Measurements from ENCODE around the gene CLDN8.

Gene CLDN8

DNA sequence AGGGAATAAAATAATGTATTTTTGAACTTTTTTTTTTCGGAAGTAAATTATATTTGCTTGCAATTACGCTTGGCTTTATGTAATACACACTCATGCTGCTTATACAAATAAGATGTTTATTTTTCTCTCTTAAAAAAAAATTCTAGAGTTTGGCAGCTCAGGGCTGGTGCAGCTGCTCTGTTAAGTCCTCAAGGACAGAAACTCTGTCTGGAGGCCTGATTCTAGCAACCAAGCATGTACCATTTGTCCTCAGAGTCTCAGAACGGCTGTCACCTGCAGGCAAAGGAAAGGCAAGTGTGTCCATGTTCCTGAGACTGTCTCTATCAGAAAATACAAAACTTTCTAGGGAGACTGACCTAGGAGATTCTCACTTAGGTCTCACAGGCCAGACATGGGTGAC, 26.1 kb downstream of the CLDN8 start:
- no peaks in the 10 kb centered on the region for H3K4me1 ChIP-seq (ENCODE audit: control insufficient read depth, low read length)
- no peak overlapping the region for H3K27ac ChIP-seq (ENCODE audit: low read depth, low read length)
- H3K27me3 ChIP-seq (ENCODE audit: control insufficient read depth, low read length): no peaks in the 10 kb centered on the region
- no peaks in the 10 kb centered on the region for H3K36me3 ChIP-seq (ENCODE audit: control insufficient read depth, low read length)
- no peaks in the 10 kb centered on the region for H3F3A ChIP-seq (ENCODE audit: control insufficient read depth, insufficient read depth)
- no peaks in the 10 kb centered on the region for H4K20me1 ChIP-seq (ENCODE audit: control insufficient read depth, insufficient read depth, low read depth, low read length)
- H3K9me2 ChIP-seq (replicated peaks; ENCODE audit: control insufficient read depth, low read length): no peaks in the 10 kb centered on the region
- TF ChIP-seq EZH2phosphoT487 (IDR thresholded peaks at IDR 0.05; ENCODE audit: borderline replicate concordance, low read length): no peak
- TF ChIP-seq, protein P1, sequence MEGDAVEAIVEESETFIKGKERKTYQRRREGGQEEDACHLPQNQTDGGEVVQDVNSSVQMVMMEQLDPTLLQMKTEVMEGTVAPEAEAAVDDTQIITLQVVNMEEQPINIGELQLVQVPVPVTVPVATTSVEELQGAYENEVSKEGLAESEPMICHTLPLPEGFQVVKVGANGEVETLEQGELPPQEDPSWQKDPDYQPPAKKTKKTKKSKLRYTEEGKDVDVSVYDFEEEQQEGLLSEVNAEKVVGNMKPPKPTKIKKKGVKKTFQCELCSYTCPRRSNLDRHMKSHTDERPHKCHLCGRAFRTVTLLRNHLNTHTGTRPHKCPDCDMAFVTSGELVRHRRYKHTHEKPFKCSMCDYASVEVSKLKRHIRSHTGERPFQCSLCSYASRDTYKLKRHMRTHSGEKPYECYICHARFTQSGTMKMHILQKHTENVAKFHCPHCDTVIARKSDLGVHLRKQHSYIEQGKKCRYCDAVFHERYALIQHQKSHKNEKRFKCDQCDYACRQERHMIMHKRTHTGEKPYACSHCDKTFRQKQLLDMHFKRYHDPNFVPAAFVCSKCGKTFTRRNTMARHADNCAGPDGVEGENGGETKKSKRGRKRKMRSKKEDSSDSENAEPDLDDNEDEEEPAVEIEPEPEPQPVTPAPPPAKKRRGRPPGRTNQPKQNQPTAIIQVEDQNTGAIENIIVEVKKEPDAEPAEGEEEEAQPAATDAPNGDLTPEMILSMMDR (IDR thresholded peaks at IDR 0.05; ENCODE audit: low read depth, low read length, poor library complexity, severe bottlenecking): no peak
- H3K79me2 ChIP-seq (ENCODE audit: control insufficient read depth, low read length): no peaks in the 10 kb centered on the region
- no peak overlapping the region for H3K4me2 ChIP-seq (ENCODE audit: low read length)
- H3K4me3 ChIP-seq (ENCODE audit: low read length): no peak overlapping the region
- H3K9me3 ChIP-seq (ENCODE audit: control insufficient read depth, insufficient read depth, low read length): no peaks in the 10 kb centered on the region

DNA sequence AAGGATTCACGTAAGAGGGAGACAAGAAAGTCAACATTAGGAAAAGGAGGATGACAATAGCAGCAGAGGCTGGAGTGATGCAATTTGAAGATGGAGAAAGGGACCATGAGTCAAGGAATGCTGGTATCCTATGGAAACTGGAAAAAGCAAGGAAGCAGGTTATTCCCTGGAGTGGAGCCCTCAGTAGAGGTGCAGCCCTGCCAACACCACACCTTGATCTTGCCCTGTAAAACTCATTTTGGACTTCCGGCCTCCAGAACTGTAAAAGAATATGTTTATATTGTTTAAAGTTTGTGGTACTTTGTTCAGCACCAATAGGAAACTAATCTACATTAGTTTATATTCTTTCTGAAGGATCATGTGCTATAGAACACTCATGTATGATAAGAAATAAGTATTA, 29.7 kb downstream of the CLDN8 start:
- Histone ChIP-seq H4K20me1 (ENCODE audit: control insufficient read depth, insufficient read depth, low read depth, low read length) (no peaks in the 10 kb centered on the region), H3K27ac (ENCODE audit: low read depth, low read length) (no peak overlapping the region), H3K79me2 (ENCODE audit: control insufficient read depth, low read length) (no peaks in the 10 kb centered on the region), H3K9me2 (replicated peaks; ENCODE audit: control insufficient read depth, low read length) (no peaks in the 10 kb centered on the region), H3K4me3 (ENCODE audit: low read length) (no peak overlapping the region), H3F3A (ENCODE audit: control insufficient read depth, insufficient read depth) (no peaks in the 10 kb centered on the region), H3K4me2 (ENCODE audit: low read length) (no peak overlapping the region), H3K27me3 (ENCODE audit: control insufficient read depth, low read length) (no peaks in the 10 kb centered on the region), H3K9me3 (ENCODE audit: control insufficient read depth, insufficient read depth, low read length) (no peaks in the 10 kb centered on the region), H3K36me3 (ENCODE audit: control insufficient read depth, low read length) (no peaks in the 10 kb centered on the region), H3K4me1 (ENCODE audit: control insufficient read depth, low read length) (no peaks in the 10 kb centered on the region)
- TF ChIP-seq, protein P1 (IDR thresholded peaks at IDR 0.05; ENCODE audit: low read depth, low read length, poor library complexity, severe bottlenecking): no peak
- no peak for TF ChIP-seq EZH2phosphoT487 (IDR thresholded peaks at IDR 0.05; ENCODE audit: borderline replicate concordance, low read length)

DNA sequence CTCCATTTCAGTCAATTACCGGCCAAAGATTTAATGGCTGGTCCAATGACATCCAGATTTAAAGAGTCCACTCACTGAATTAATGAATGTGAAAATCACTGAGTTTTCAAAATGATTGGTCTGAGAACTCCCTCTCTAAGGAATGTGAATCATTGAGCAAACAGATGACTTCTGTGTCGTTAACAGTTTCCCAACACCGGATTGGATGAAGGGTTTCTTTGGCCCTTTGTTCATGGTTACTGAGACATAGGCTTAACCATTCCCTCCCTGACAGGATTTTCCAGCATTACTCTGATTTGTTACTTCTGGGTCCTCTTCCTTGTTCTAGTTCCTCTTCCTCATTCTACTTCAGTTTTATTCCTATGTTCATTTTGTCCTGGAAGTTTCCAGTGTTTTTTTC, 47.8 kb downstream of the CLDN8 start:
- no peaks in the 10 kb centered on the region for H3K79me2 ChIP-seq (ENCODE audit: control insufficient read depth, low read length)
- H4K20me1 ChIP-seq (ENCODE audit: control insufficient read depth, insufficient read depth, low read depth, low read length): no peaks in the 10 kb centered on the region
- no peak overlapping the region for H3K4me3 ChIP-seq (ENCODE audit: low read length)
- H3K4me1 ChIP-seq (ENCODE audit: control insufficient read depth, low read length): no peaks in the 10 kb centered on the region
- H3K9me2 ChIP-seq (replicated peaks; ENCODE audit: control insufficient read depth, low read length): no peaks in the 10 kb centered on the region
- H3K9me3 ChIP-seq (ENCODE audit: control insufficient read depth, insufficient read depth, low read length): no peaks in the 10 kb centered on the region
- no peaks in the 10 kb centered on the region for H3K27me3 ChIP-seq (ENCODE audit: control insufficient read depth, low read length)
- H3K4me2 ChIP-seq (ENCODE audit: low read length): no peak overlapping the region
- no peak for TF ChIP-seq EZH2phosphoT487 (IDR thresholded peaks at IDR 0.05; ENCODE audit: borderline replicate concordance, low read length)
- TF ChIP-seq, protein P1 (IDR thresholded peaks at IDR 0.05; ENCODE audit: low read depth, low read length, poor library complexity, severe bottlenecking): no peak
- H3F3A ChIP-seq (ENCODE audit: control insufficient read depth, insufficient read depth): no peaks in the 10 kb centered on the region
- H3K36me3 ChIP-seq (ENCODE audit: control insufficient read depth, low read length): no peaks in the 10 kb centered on the region
- no peak overlapping the region for H3K27ac ChIP-seq (ENCODE audit: low read depth, low read length)

DNA sequence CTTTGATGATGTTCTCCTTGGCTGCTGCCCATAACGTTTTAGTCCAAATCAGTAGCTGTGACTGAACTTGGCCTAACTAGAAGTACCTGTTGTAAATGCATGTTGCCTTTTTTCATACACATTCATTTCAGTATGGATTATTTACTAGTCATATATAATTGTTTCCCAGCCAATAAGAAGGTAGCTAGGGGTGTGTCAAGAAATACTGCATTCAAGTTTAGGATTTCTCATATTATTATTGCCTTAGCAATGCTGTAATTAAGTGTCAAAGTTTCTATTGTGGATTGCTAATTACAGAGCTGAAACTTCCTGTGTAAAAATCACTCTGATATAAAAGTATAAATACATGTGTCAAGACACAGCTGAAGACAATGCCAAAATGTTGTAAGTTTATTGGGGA, 49.2 kb downstream of the CLDN8 start, which contains the start of gene CLDN17:
TSS of gene CLDN17 (minus strand) at position 101 of the 400 bp plus-strand sequence. CDS start 188 bp downstream, outside the sequence.
- no peaks in the 10 kb centered on the region for H3K79me2 ChIP-seq (ENCODE audit: control insufficient read depth, low read length)
- no peak within 1 kb of the TSS for H3K4me3 ChIP-seq (ENCODE audit: low read length)
- H4K20me1 ChIP-seq (ENCODE audit: control insufficient read depth, insufficient read depth, low read depth, low read length): no peaks in the 10 kb centered on the region
- no peaks in the 10 kb centered on the region for H3F3A ChIP-seq (ENCODE audit: control insufficient read depth, insufficient read depth)
- H3K36me3 ChIP-seq (ENCODE audit: control insufficient read depth, low read length): no peaks in the 10 kb centered on the region
- H3K4me2 ChIP-seq (ENCODE audit: low read length): no peak within 1 kb of the TSS
- H3K9me3 ChIP-seq (ENCODE audit: control insufficient read depth, insufficient read depth, low read length): no peaks in the 10 kb centered on the region
- H3K9me2 ChIP-seq (replicated peaks; ENCODE audit: control insufficient read depth, low read length): no peaks in the 10 kb centered on the region
- no peaks in the 10 kb centered on the region for H3K4me1 ChIP-seq (ENCODE audit: control insufficient read depth, low read length)
- no peak within 1 kb of the TSS for H3K27ac ChIP-seq (ENCODE audit: low read depth, low read length)
- TF ChIP-seq EZH2phosphoT487 (IDR thresholded peaks at IDR 0.05; ENCODE audit: borderline replicate concordance, low read length): no peak
- H3K27me3 ChIP-seq (ENCODE audit: control insufficient read depth, low read length): no peaks in the 10 kb centered on the region

Measured in DOHH2 (cell line).